ENCODE data around the gene ESRRB. TPM values are rescaled to one million over a fixed set of nuclear protein-coding genes. Genes with fewer than 3 reads are reported as not detected.

The ESRRB gene
- total and polyA plus RNA-seq, 8 donors = 0.58 to 4.6 (median 3.8) TPM; not detected in 2

DNA sequence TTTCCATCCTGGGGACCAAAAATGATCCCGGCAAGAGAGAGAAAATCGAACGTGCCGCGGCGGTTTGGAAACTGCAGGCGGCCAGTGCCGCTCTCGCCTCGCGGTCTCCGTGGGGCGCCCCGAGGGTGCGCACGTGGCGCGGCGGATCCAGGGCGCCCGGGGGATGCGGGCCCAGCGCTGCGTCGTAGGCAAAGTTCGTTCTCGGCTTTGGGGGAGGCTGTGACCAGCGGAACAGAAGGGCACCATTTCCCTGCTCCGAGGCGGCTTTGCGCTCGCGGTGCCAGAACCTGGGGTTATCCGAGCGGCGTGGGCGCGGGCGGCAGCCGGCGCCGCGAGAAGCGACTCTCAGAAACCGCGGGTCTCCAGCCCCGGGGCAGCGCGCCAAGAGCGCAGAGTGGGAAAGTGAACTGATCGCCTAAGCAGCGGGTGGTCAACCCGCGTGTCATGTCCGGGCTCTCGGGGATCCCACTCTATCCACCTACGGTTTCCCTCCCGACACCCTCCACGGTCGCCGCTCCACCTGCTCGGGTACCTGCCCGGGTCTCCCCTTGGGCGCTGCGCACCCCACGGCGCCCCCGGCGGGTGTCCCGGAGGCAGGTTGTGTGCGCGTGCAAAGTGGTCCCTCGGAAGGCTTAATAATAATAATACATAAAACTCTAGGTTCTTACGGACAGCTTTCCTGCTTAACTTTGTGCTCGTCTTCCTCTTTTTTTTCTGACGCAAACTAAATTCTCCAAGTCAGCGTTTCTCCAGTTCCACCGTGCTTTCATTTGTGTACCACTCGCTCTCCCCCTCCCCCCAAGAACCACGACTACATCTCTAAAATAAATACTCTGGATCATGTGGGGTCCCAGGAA is 1.2 kb downstream of the ESRRB start:
- Histone ChIP-seq H3K27ac (no peak overlapping the region), H3K9me3 (no peaks in the 10 kb centered on the region), H3K27me3 (peaks cover 5 to 100% (median 66%) of the 10 kb centered on the region in 3 donors), H3K36me3 (no peaks in the 10 kb centered on the region), H3K4me3 (peak overlapping the region in 3 of 4 donors; percentile 25 to 37 (median 37)), H3K4me1 (peaks cover 13 to 27% (median 21%) of the 10 kb centered on the region in 4 donors)
- no peak for DNase-seq
- WGBS, 5 donors = 1 to 4% (median 2%) methylated on average over 48 to 80 of the region's 80 CpGs
- intact Hi-C loops (cut with DNase I; ENCODE audit: low total_unique reads) = no loop called here
- no peak for TF ChIP-seq POLR2A (IDR thresholded peaks at IDR 0.05)
- no peak for TF ChIP-seq POLR2AphosphoS5 (IDR thresholded peaks at IDR 0.05)
- TF ChIP-seq, protein P1, sequence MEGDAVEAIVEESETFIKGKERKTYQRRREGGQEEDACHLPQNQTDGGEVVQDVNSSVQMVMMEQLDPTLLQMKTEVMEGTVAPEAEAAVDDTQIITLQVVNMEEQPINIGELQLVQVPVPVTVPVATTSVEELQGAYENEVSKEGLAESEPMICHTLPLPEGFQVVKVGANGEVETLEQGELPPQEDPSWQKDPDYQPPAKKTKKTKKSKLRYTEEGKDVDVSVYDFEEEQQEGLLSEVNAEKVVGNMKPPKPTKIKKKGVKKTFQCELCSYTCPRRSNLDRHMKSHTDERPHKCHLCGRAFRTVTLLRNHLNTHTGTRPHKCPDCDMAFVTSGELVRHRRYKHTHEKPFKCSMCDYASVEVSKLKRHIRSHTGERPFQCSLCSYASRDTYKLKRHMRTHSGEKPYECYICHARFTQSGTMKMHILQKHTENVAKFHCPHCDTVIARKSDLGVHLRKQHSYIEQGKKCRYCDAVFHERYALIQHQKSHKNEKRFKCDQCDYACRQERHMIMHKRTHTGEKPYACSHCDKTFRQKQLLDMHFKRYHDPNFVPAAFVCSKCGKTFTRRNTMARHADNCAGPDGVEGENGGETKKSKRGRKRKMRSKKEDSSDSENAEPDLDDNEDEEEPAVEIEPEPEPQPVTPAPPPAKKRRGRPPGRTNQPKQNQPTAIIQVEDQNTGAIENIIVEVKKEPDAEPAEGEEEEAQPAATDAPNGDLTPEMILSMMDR (IDR thresholded peaks at IDR 0.05) = no peak
- no peak for TF ChIP-seq EP300 (IDR thresholded peaks at IDR 0.05)

DNA sequence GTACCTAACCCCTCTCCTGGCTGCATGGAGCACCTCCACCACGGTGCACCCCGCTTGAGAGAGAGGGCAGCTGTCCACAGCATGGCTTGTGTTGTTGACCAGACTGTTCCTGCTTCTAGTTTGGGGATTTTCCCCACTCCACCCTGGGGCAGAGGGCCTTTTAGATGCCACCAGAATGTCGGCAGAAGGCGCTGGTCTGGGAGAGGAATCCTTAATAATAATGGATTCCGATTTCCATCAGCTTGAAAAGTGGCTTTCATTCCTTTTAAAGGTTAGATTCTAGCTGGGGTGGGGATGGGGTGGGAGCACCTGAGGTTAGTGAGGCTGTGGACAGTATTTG is 1.8 kb downstream of the ESRRB start:
- no peak overlapping the region for H3K27ac ChIP-seq
- intact Hi-C loops (cut with DNase I; ENCODE audit: low total_unique reads) = no loop called here
- H3K27me3 ChIP-seq = peaks cover 5 to 100% (median 66%) of the 10 kb centered on the region in 3 donors
- no peak for DNase-seq
- 7 to 19% (median 16%) methylated on average over 5 of the region's 5 CpGs for WGBS, 5 donors
- H3K4me3 ChIP-seq = peak overlapping the region in 1 of 4 donors; percentile 37
- H3K4me1 ChIP-seq = peaks cover 13 to 27% (median 21%) of the 10 kb centered on the region in 4 donors
- TF ChIP-seq POLR2AphosphoS5 (IDR thresholded peaks at IDR 0.05) = no peak
- TF ChIP-seq EP300 (IDR thresholded peaks at IDR 0.05) = no peak
- no peak for TF ChIP-seq POLR2A (IDR thresholded peaks at IDR 0.05)
- TF ChIP-seq, protein P1 (IDR thresholded peaks at IDR 0.05) = no peak
- H3K36me3 ChIP-seq = no peaks in the 10 kb centered on the region
- H3K9me3 ChIP-seq = no peaks in the 10 kb centered on the region

DNA sequence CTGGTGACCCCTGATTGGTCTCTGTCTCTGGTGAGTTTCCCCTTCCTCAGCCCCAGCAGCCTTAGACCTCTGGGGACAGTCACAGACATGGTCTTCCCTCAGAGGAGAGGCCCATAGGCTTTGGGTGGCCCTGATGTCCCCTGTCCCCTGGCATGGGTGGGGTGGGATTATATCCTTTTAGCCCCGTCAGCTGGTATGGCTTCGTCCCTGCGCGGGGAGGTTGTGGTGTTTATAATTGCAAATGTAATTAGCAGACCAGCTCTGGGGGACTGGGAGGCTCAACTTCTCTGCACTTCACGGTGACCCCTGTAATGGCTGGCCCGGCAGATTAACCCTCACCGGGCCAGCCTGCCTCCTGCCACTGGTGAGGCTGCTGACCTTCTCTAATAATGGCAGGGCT is 5.1 kb downstream of the ESRRB start:
- H3K4me3 ChIP-seq = no peak overlapping the region
- no peak for DNase-seq
- no peaks in the 10 kb centered on the region for H3K36me3 ChIP-seq
- H3K9me3 ChIP-seq = no peaks in the 10 kb centered on the region
- intact Hi-C loops (cut with DNase I; ENCODE audit: low total_unique reads) = no loop called here
- 30 to 44% (median 38%) methylated on average over 4 to 7 of the region's 7 CpGs for WGBS, 5 donors
- TF ChIP-seq POLR2AphosphoS5 (IDR thresholded peaks at IDR 0.05) = no peak
- TF ChIP-seq, protein P1 (IDR thresholded peaks at IDR 0.05) = no peak
- TF ChIP-seq EP300 (IDR thresholded peaks at IDR 0.05) = no peak
- TF ChIP-seq POLR2A (IDR thresholded peaks at IDR 0.05) = no peak
- H3K4me1 ChIP-seq = peaks cover 12 to 21% (median 18%) of the 10 kb centered on the region in 4 donors
- peaks cover 5 to 95% (median 62%) of the 10 kb centered on the region in 3 donors for H3K27me3 ChIP-seq
- no peak overlapping the region for H3K27ac ChIP-seq

DNA sequence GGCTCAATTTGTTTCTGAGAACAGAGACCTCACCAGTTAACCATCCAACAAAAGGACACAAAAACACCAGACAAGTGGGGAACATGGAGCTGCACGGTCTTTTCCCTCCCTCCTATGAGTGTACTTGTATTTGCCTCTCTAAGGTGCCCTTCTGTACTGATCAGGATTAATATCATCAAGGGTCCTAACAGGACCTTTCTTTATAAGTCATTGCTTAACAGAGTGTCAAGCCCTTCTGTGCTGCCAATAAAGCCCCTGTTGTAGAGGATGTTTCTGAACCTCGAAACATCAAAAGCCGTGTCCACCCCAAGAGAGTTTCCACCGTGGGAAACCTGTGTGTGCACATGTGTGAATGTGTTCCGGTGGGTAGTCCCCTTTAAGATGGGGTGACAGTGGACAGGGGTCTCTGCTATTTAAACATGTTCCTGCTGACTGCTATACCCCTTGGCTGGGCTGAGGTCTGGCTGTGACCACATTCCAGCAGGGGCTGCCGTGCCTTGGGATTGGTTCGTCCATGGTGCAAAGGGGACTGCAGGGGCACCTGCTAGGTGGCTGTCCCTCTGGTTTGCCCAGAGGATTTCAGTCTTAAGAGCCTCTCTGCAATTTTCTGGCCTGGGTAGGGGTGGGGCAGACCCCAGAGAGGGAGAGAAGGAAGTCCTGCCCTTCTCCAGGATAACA is 6.0 kb downstream of the ESRRB start:
- H3K27me3 ChIP-seq = peaks cover 3 to 95% (median 57%) of the 10 kb centered on the region in 3 donors
- TF ChIP-seq EP300 (IDR thresholded peaks at IDR 0.05) = no peak
- TF ChIP-seq POLR2A (IDR thresholded peaks at IDR 0.05) = no peak
- TF ChIP-seq, protein P1 (IDR thresholded peaks at IDR 0.05) = no peak
- no peak for TF ChIP-seq POLR2AphosphoS5 (IDR thresholded peaks at IDR 0.05)
- no peak overlapping the region for H3K4me3 ChIP-seq
- WGBS, 5 donors = 73 to 80% (median 75%) methylated on average over 7 of the region's 7 CpGs
- no peaks in the 10 kb centered on the region for H3K9me3 ChIP-seq
- no peak overlapping the region for H3K27ac ChIP-seq
- peaks cover 4 to 11% (median 8%) of the 10 kb centered on the region in 4 donors for H3K4me1 ChIP-seq
- no peaks in the 10 kb centered on the region for H3K36me3 ChIP-seq
- intact Hi-C loops (cut with DNase I; ENCODE audit: low total_unique reads) = no loop called here
- no peak for DNase-seq

All from stomach (tissue), 9 donors.